ENCODE data around the gene SULT4A1.
"Not testable (repeated sequence)": the region's sequence is repeated elsewhere in the genome, so short reads cannot be mapped to it uniquely, and the experiment has no call there.

The SULT4A1 gene

GRCh38 chr22:43886231-43886630 lies 23.9 kb upstream of the SULT4A1 start:
- no peak for DNase-seq

GRCh38 chr22:43885786-43886185 lies 23.5 kb upstream of the SULT4A1 start:
- DNase-seq: no peak

GRCh38 chr22:43885319-43885671 lies 23.0 kb upstream of the SULT4A1 start:
- no peak for DNase-seq

- peak; percentile 29 to 35 for DNase-seq
These were observed 22.4 kb upstream of the SULT4A1 start for GRCh38 chr22:43884600-43885318.

GRCh38 chr22:43883719-43884415 lies 21.6 kb upstream of the SULT4A1 start:
- DNase-seq: no peak

- DNase-seq: peak; percentile 26 to 43
These were observed 20.8 kb upstream of the SULT4A1 start for GRCh38 chr22:43883012-43883661.

GRCh38 chr22:43882122-43882767 lies 19.9 kb upstream of the SULT4A1 start:
- DNase-seq: no peak

- DNase-seq: no peak
These were observed 19.1 kb upstream of the SULT4A1 start for GRCh38 chr22:43881091-43882061.

GRCh38 chr22:43880541-43880991 lies 18.3 kb upstream of the SULT4A1 start:
- no peak for DNase-seq

- no peak for DNase-seq
These were observed 17.7 kb upstream of the SULT4A1 start for GRCh38 chr22:43879901-43880540.

GRCh38 chr22:43878831-43879550 lies 16.7 kb upstream of the SULT4A1 start:
- no peak for DNase-seq

- DNase-seq: no peak
These were observed 15.9 kb upstream of the SULT4A1 start for GRCh38 chr22:43878079-43878795.

- no peak for DNase-seq
These were observed 14.7 kb upstream of the SULT4A1 start for GRCh38 chr22:43876866-43877509.

- DNase-seq: no peak
These were observed 7.5 kb upstream of the SULT4A1 start for GRCh38 chr22:43869799-43870198.

GRCh38 chr22:43869001-43869400 lies 6.7 kb upstream of the SULT4A1 start:
- DNase-seq: not testable (repeated sequence)

- DNase-seq: peak in 1 of 2 donors; percentile 10
These were observed 5.7 kb upstream of the SULT4A1 start for GRCh38 chr22:43867839-43868635.

GRCh38 chr22:43862882-43863202 lies 529 bp upstream of the SULT4A1 start:
- DNase-seq: no peak

GRCh38 chr22:43861529-43861928 lies 784 bp downstream of the SULT4A1 start:
- DNase-seq: no peak

GRCh38 chr22:43860831-43861230 lies 1.5 kb downstream of the SULT4A1 start:
- DNase-seq: no peak

Data from activated CD4-positive, alpha-beta T cell treated with anti-CD3 and anti-CD28 coated beads for 4 hours (primary cell).